Activated naive CD4-positive, alpha-beta T cell treated with anti-CD3 and anti-CD28 coated beads, Interleukin-2, amount 10 ng/mL, durations not matched to agents 7 days and 5 days (primary cell): ENCODE results near the gene DNAJC17.

Experiments
- CTCF ChIA-PET: fragments of 350-600 bp; sonication (Branson Sonifier 250); formaldehyde crosslinking; loops from one replicate; lab custom pipeline; 2021; ENCODE audit warnings: antibody characterized with exemption; lab: Charles Lee
- DNase-seq: peaks from one replicate; pipeline ENCODE4 v3.0.0-alpha.2; 2020
- H3K27ac Mint-ChIP-seq: one replicate; pipeline ENCODE4 v1.8.0; 2021; ENCODE audit warnings: mild to moderate bottlenecking, moderate library complexity, mixed read lengths
- H3K27me3 Mint-ChIP-seq: one replicate; pipeline ENCODE4 v1.8.0; 2021; ENCODE audit warnings: mild to moderate bottlenecking, mixed read lengths
- H3K36me3 Mint-ChIP-seq: one replicate; pipeline ENCODE4 v1.8.0; 2021; ENCODE audit warnings: mixed read lengths
- H3K4me1 Mint-ChIP-seq: one replicate; pipeline ENCODE4 v1.8.0; 2021; ENCODE audit warnings: mixed read lengths
- H3K4me3 Mint-ChIP-seq: one replicate; pipeline ENCODE4 v1.8.0; 2021; ENCODE audit warnings: mild to moderate bottlenecking, moderate library complexity, mixed read lengths
- H3K9me3 Mint-ChIP-seq: one replicate; pipeline ENCODE4 v1.8.0; 2021; ENCODE audit warnings: mixed read lengths

DNAJC17 gene

DNA sequence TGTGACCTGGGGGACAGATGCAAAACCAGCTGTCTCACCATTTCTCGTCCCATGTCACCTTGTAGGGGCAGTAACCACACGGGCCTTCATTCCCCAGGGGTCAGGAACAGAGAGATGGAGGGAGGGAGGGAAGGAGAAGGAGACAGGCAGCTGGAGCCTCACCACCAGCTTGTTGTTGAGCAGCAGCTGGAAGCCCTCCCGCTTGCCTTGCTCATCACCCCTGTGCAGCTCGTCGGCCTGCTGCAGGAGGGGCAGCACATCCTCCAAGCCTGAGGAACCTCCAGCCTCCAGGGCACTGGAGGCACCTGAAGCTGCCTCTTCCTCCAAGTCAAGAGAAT lies 62.5 kb downstream of the DNAJC17 start:
- peak; percentile 18 for DNase-seq
- H3K27ac Mint-ChIP-seq: peak overlapping the region; percentile 95
- H3K36me3 Mint-ChIP-seq: peaks cover 47% of the 10 kb centered on the region
- CTCF ChIA-PET: interaction anchor here (0.6 to 1.8 kb wide), 6 partner anchors 8 to 149 kb away, joined by 3 to 11 read pairs (median 3); partner anchors contain the start of genes RAD51 and VPS18
- H3K4me1 Mint-ChIP-seq: peaks cover 37% of the 10 kb centered on the region
- no peak overlapping the region for H3K4me3 Mint-ChIP-seq
- H3K27me3 Mint-ChIP-seq: no peaks in the 10 kb centered on the region
- H3K9me3 Mint-ChIP-seq: no peaks in the 10 kb centered on the region

DNA sequence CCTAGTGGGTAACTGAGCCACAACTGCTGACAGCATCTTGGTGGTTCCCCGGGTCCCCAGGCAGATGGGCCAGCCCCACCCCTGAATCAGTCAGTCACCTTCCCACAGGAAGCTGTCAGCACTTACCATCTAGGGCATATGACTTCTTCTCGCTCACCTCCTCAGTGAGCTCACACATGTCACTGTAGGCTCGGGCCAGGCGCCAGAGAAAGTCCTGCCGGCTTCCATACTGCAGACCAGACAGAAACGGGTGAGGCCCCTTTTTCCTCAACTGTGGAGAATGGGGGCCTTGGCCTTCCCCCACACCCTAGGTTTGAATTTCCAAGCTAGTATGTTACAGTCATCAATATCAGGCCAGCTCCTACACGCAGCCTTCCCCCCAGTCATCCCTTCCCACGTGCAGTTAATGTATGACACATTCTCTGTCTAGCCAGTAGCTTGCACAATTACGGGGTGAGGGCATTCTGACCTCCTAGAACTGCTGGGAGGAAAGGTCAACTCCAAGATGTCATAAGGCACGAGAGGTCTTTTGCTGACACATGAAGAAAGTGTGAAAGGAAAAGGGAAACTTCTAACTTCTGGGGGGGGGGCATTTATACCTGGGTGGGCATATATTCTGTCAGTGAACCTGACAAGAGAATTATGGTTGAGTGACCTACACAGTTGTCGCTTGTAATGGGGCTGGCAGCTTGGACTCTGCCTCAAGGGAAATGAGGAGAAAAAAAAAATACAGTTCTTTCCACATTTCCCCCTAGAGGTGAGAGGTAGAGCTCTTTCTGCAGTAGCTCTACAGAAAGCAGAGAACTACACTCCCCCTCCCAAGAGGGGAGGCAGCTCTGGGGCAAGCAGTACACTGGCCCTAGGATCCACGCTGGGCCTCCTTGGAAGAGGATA lies 63.1 kb downstream of the DNAJC17 start:
- H3K27me3 Mint-ChIP-seq: no peaks in the 10 kb centered on the region
- peaks cover 37% of the 10 kb centered on the region for H3K4me1 Mint-ChIP-seq
- H3K4me3 Mint-ChIP-seq: peak overlapping the region; percentile 45
- CTCF ChIA-PET: interaction anchor here (0.6 to 1.8 kb wide), 9 partner anchors 8 to 150 kb away, joined by 3 to 11 read pairs (median 3); partner anchors contain the start of genes RAD51 and VPS18
- peak overlapping the region; percentile 95 for H3K27ac Mint-ChIP-seq
- no peaks in the 10 kb centered on the region for H3K9me3 Mint-ChIP-seq
- peak; percentile 75 for DNase-seq
- H3K36me3 Mint-ChIP-seq: peaks cover 45% of the 10 kb centered on the region

DNA sequence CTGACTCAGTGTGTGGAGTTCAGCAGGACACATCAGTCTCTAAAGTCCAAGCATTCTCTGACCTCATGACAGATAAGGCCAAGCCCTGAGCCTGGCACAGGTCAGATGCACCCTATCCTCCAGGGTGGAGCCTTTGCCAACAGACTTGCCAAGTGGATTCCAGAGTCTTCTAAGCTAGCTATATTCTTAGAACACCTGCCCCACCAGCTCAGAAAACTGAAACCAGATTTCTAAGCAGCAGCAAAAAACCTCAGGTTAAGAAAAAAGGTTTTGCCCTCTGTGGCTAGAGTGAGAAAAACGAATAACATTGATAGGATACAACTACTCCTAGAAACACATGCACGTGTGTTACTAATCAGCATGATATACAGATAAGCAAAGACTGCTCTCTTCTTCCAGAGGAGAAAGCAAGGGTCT lies 63.8 kb downstream of the DNAJC17 start:
- DNase-seq: peak; percentile 36
- H3K36me3 Mint-ChIP-seq: peaks cover 51% of the 10 kb centered on the region

DNA sequence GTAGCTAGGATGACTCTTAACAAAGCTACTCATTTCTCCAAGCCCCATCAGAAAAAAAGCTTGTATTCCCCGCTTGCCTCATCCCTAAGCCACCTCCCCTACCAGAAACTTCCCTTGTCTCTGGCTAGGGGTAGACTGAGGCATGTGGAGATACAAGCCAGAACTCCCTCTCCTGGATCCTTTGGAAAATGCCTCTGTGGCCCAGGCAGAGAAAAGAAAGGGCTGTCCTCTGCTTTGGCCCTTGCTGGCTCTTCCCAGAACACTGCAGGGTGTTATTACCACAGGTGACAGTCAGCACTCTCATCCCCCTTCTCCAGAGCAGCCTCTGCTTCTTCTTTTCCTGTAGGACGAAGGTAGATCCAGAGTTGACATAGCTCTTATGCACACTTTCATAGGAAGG lies 67.4 kb downstream of the DNAJC17 start:
- Mint-ChIP-seq H3K36me3 (peaks cover 55% of the 10 kb centered on the region), H3K4me3 (no peak overlapping the region), H3K4me1 (peaks cover 26% of the 10 kb centered on the region), H3K9me3 (no peaks in the 10 kb centered on the region), H3K27me3 (no peaks in the 10 kb centered on the region), H3K27ac (peak overlapping the region; percentile 28)
- DNase-seq: no peak
- CTCF ChIA-PET: interaction anchor here (1.2 to 1.4 kb wide), 2 partner anchors 12 to 43 kb away, joined by 3 to 5 read pairs; no protein-coding TSS in a partner anchor

More for the DNA sequence above, 63.8 kb downstream of the DNAJC17 start:
- CTCF ChIA-PET: interaction anchor here (1.0 to 1.8 kb wide), 6 partner anchors 8 to 151 kb away, joined by 3 to 11 read pairs (median 3); partner anchors contain the start of genes RAD51 and VPS18
- H3K4me1 Mint-ChIP-seq: peaks cover 37% of the 10 kb centered on the region
- no peaks in the 10 kb centered on the region for H3K27me3 Mint-ChIP-seq
- H3K9me3 Mint-ChIP-seq: no peaks in the 10 kb centered on the region
- H3K27ac Mint-ChIP-seq: peak overlapping the region; percentile 95
- peak overlapping the region; percentile 45 for H3K4me3 Mint-ChIP-seq

DNA sequence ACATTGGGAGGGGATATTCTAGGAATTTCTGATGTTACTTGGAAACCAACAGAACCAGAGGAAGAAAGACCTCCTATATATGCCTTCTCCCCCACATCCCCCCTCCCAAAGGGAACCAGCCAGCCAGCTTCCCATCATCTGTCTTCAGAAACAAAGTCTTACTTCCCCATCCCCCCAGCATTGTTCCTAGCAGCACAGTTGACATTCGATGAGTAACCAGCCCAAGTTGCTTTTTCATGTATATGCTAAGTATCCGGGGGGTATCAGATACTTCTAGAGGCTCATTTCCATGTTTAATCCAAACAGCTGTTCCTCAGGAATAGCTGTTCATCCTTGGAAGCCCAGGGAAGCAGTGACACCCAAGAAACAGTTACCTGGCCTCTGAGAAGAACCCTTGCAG lies 68.2 kb downstream of the DNAJC17 start:
- H3K36me3 Mint-ChIP-seq: peaks cover 53% of the 10 kb centered on the region

DNA sequence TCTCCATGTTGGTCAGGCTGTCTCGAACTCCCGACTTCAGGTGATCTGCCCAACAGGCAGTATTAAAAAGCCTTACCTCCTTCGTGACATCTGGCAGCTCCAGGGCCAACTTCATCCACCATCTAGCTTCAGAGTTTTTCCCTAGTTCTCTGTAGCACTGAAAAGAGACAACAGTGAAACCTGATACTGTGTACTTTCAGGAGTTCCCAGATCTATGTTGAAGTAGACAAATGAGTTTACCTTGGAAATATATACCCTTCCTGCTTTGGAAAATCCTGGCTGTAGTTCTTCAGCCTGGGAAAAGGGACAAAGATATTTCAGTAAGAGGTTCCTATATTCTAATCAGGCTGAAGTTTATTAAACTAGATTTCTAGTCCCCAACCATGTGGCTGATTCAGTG lies 70.2 kb downstream of the DNAJC17 start:
- Mint-ChIP-seq H3K27me3 (no peaks in the 10 kb centered on the region), H3K4me1 (no peaks in the 10 kb centered on the region), H3K36me3 (peaks cover 50% of the 10 kb centered on the region), H3K9me3 (no peaks in the 10 kb centered on the region), H3K4me3 (no peak overlapping the region), H3K27ac (no peak overlapping the region)
- DNase-seq: no peak
- CTCF ChIA-PET: interaction anchor here (0.7 to 1.8 kb wide), 2 partner anchors 8 to 46 kb away, joined by 3 to 5 read pairs; no protein-coding TSS in a partner anchor

More for the DNA sequence above, 68.2 kb downstream of the DNAJC17 start:
- H3K9me3 Mint-ChIP-seq: no peaks in the 10 kb centered on the region
- H3K27ac Mint-ChIP-seq: peak overlapping the region; percentile 14
- H3K27me3 Mint-ChIP-seq: no peaks in the 10 kb centered on the region
- CTCF ChIA-PET: interaction anchor here (0.5 to 1.8 kb wide), 3 partner anchors 10 to 17 kb away, joined by 3 to 5 read pairs (median 4); no protein-coding TSS in a partner anchor
- no peak overlapping the region for H3K4me3 Mint-ChIP-seq
- peaks cover 18% of the 10 kb centered on the region for H3K4me1 Mint-ChIP-seq
- DNase-seq: no peak

GRCh38 chr15:40736575-40736974 lies 70.7 kb downstream of the DNAJC17 start:
- DNase-seq: no peak
- Mint-ChIP-seq H3K27ac (no peak overlapping the region), H3K27me3 (no peaks in the 10 kb centered on the region), H3K4me1 (no peaks in the 10 kb centered on the region), H3K36me3 (peaks cover 53% of the 10 kb centered on the region), H3K4me3 (no peak overlapping the region), H3K9me3 (no peaks in the 10 kb centered on the region)
- CTCF ChIA-PET: interaction anchor here (0.7 kb wide), 1 partner anchor 46 kb away, joined by 3 read pairs; no protein-coding TSS in a partner anchor

DNA sequence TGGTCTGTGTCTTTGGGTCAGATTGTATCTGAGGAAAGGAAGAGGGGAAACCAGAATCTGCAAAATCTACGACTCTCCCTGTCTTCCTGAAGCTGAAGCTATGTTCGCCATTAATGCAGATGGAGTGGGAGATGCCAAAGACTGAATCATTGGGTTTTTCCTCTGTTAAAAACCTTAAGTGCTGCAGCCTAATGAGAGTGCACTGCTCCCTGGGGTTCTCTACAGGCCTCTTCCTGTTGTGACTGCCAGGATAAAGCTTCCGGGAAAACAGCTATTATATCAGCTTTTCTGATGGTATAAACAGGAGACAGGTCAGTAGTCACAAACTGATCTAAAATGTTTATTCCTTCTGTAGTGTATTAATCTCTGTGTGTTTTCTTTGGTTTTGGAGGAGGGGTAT lies 76.2 kb downstream of the DNAJC17 start:
- no peak overlapping the region for H3K4me3 Mint-ChIP-seq
- H3K4me1 Mint-ChIP-seq: no peaks in the 10 kb centered on the region
- no peaks in the 10 kb centered on the region for H3K9me3 Mint-ChIP-seq
- peak overlapping the region; percentile 33 for H3K27ac Mint-ChIP-seq
- CTCF ChIA-PET: interaction anchor here (0.9 to 1.0 kb wide), 2 partner anchors 10 to 22 kb away, joined by 3 read pairs; no protein-coding TSS in a partner anchor
- H3K36me3 Mint-ChIP-seq: peaks cover 47% of the 10 kb centered on the region
- H3K27me3 Mint-ChIP-seq: no peaks in the 10 kb centered on the region
- DNase-seq: no peak

DNA sequence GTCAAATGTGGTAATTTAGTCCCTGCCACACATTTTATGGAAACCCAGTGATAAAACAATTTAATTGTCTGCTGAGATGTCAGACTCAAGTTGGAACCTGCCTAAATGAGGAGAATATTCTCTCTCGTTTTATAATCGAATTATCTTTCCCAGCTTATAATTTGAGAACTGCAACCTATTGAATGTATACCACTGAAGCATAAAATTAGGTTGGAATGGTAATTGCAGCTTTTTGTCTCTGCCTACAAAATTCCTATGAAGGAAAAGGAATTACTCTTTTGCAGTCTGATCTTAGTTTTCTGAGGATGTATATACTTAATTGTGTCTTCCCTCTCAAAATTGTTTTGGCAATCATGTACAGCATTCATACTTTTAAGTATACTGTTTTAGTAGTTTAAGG lies 83.4 kb downstream of the DNAJC17 start:
- Mint-ChIP-seq H3K4me3 (no peak overlapping the region), H3K4me1 (peaks cover 10% of the 10 kb centered on the region), H3K27me3 (no peaks in the 10 kb centered on the region), H3K36me3 (peaks cover 28% of the 10 kb centered on the region), H3K9me3 (no peaks in the 10 kb centered on the region), H3K27ac (no peak overlapping the region)
- no peak for DNase-seq
- CTCF ChIA-PET: interaction anchor here (1.3 kb wide), 2 partner anchors 59 to 170 kb away, joined by 3 read pairs; partner anchors contain the start of gene VPS18

- Mint-ChIP-seq H3K4me3 (no peak overlapping the region), H3K4me1 (peaks cover 10% of the 10 kb centered on the region), H3K27ac (no peak overlapping the region), H3K27me3 (no peaks in the 10 kb centered on the region), H3K36me3 (peaks cover 22% of the 10 kb centered on the region), H3K9me3 (no peaks in the 10 kb centered on the region)
- no peak for DNase-seq
- CTCF ChIA-PET: interaction anchor here (0.6 to 1.3 kb wide), 3 partner anchors 16 to 171 kb away, joined by 3 to 4 read pairs (median 3); partner anchors contain the start of gene VPS18
Observed at GRCh38 chr15:40722934-40723333, 84.3 kb downstream of the DNAJC17 start.

DNA sequence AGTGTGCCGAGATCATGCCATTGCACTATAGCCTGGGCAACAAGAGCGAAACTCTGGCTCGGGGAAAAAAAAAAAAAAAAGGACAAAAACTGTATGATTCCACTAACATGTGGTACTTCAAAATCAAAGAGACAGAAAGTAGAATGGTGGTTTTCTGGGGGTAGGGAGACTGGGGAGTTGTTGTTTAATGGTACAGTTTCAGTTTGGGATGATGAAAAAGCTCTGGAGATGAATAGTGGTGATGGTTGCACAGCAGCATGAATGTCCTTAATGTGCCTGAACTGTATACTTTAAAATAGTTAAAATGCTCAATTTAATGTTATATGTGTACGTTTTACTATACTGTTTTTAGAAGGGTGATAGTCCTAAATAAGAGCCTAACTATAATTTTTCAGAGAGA lies 84.9 kb downstream of the DNAJC17 start:
- peak overlapping the region; percentile 55 for H3K27ac Mint-ChIP-seq
- DNase-seq: no peak
- CTCF ChIA-PET: interaction anchor here (0.6 to 1.3 kb wide), 2 partner anchors 16 to 60 kb away, joined by 3 to 4 read pairs; no protein-coding TSS in a partner anchor
- no peaks in the 10 kb centered on the region for H3K9me3 Mint-ChIP-seq
- no peaks in the 10 kb centered on the region for H3K27me3 Mint-ChIP-seq
- peaks cover 10% of the 10 kb centered on the region for H3K4me1 Mint-ChIP-seq
- H3K36me3 Mint-ChIP-seq: peaks cover 27% of the 10 kb centered on the region
- no peak overlapping the region for H3K4me3 Mint-ChIP-seq

- CTCF ChIA-PET: no interaction called here
- Mint-ChIP-seq H3K4me1 (peaks cover 10% of the 10 kb centered on the region), H3K27ac (no peak overlapping the region), H3K4me3 (no peak overlapping the region), H3K27me3 (no peaks in the 10 kb centered on the region), H3K36me3 (peaks cover 28% of the 10 kb centered on the region), H3K9me3 (no peaks in the 10 kb centered on the region)
- no peak for DNase-seq
Observed at GRCh38 chr15:40721701-40722100, 85.6 kb downstream of the DNAJC17 start.

DNA sequence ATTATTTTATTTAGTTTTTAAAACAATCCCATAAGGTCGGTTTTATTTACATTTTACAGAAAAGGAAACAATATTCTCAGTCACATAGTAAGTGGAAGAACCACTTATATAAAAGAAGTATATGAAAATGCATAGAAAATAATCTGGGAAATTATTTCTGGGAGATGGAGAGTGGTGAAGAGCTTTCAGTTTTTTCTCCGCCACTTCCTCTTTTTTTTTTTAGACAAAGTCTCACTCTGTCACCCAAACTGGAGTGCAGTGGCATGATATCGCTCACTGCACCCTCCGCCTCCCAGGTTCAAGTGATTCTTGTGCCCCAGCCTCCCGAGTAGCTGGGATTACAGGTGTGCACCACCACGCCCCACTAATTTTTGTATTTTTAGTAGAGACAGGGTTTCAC lies 91.1 kb downstream of the DNAJC17 start:
- Mint-ChIP-seq H3K9me3 (no peaks in the 10 kb centered on the region), H3K4me1 (no peaks in the 10 kb centered on the region), H3K27me3 (no peaks in the 10 kb centered on the region), H3K36me3 (peaks cover 39% of the 10 kb centered on the region), H3K27ac (no peak overlapping the region), H3K4me3 (no peak overlapping the region)
- CTCF ChIA-PET: no interaction called here
- DNase-seq: no peak
